IPS-18c (cell line): Measurements from ENCODE around the gene TMEM132D.

Experiments
- H3K4me3 ChIP-seq: 2 replicates; pipeline ENCODE4 v1.7.0; 2013; ENCODE audit warnings: low read depth, mild to moderate bottlenecking, low read length, moderate library complexity; ENCODE audit not compliant: insufficient read depth
- H3K9me3 ChIP-seq: one replicate; pipeline ENCODE4 v1.6.1; 2013; ENCODE audit warnings: mild to moderate bottlenecking, low read length, moderate library complexity; ENCODE audit not compliant: control insufficient read depth, insufficient read depth

The TMEM132D gene

GRCh38 chr12:129788506-129789084 is 115.2 kb downstream of the TMEM132D start:
- Histone ChIP-seq H3K9me3 (peaks cover 3% of the 10 kb centered on the region), H3K4me3 (no peak overlapping the region)

DNA sequence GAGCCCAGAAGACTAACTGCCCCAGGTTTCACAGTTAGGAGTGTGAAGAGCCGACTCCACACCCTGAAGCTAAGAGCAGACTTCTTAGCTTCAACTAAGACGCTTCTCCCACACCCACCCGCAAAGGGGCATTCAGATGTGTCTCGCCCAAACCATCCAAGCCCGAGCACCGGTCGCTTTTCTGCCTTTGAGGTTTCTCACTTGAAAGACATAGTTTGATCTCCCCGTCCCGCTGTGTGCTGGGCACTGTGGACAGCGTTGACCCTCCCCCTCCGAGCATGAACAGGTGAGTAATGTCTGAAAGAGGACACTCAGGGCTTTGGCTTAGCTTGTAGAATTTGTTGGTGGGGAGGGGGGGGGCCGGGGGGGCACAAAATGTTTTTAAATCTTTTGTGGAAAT is 123.8 kb downstream of the TMEM132D start:
- Histone ChIP-seq H3K4me3 (no peak overlapping the region), H3K9me3 (no peaks in the 10 kb centered on the region)

DNA sequence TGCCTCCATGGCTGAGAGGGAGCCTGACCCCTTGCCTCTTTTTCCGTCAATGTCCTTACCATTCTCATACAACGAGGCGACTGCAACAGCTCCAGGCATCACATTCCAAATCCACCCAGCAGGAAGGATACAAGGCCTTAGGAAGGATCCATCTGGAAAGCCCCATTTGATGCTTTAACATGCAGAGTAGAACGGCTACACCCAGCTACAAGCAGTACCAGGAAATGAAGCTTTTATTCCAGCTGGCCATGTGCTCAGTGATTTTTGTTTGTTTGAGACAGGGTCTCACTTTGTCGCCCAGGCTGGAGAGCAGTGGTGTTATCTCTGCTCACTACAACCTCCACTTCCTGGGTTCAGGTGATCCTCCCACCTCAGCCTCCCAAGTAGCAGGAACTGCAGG is 124.8 kb downstream of the TMEM132D start:
- Histone ChIP-seq H3K9me3 (no peaks in the 10 kb centered on the region), H3K4me3 (no peak overlapping the region)

DNA sequence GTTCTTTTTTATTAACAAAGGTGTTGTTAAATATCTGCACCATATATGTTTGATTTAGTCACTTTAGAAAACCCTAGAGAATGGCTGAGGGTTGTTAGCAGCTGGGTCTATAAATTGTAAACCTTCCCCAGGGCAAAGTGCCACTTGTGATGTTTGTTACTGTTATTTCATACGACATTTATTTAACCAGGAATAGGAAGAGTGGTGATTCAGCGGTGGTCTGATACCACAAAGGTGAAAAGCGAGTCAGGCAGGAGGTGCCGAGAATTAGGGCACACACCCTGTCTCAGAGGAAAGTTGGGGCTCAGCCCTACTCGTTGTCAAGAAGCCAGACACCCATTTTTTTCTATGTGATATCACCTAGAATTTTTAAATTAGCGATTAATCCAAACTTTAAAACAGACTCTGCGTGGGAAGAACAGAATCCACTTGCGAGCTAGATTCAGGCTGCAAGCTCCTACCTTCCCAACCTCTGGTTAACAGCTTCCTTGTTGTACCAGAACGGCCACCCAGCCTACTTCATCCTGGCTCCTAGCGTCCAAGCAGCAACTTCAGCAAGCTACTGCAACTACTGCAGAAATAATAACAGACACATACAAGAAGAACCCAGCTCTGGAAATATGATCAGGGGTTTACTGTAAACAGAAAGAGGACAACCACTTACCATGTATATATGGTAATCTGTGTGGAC is 126.7 kb downstream of the TMEM132D start:
- H3K4me3 ChIP-seq: no peak overlapping the region
- no peaks in the 10 kb centered on the region for H3K9me3 ChIP-seq

DNA sequence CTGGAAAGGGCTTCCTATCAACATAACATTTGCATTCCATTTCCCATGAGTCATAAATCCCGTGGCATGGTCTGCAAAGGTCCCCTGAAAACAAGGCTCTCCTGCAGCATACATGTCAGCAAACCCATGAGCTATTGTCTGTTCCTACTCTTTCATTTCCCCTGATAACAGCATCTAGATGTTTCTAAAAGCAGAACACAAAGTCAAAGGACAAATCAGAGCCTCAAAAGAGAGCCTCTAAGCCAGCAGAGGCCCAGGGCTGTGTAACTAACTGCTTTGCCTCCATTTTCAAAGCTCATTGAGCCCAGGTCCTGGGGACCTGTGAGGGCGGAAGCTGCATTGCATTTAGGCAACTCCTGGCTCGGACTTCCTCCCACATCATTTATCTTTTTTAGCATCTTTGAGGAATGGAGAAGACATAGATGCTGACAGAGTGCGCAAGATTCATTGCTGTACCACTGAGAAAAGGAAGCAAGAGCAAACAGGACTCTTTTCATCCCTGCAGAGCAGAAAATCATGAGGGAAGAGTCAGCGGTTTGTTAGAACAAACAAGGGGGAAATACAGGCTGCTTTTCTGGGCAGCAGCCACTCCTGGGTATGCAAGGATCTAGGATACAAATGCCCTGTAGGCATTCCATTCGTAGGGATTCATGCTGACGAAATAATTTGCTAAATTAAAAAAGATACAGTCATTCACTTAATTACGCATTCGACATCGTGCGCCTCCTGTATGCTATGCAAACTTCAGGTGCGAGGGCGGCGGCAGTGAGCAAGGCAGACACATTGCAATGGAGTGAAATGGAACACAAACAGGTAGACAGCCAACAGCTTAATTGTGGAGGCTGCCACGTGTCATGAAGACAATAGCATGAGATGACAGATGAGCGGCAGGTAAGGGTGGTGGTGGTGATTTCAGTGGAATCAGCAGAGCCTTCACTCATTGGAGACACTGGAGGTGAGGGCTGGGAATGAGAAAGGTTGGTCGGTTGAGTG is 131.0 kb downstream of the TMEM132D start:
- no peaks in the 10 kb centered on the region for H3K9me3 ChIP-seq
- H3K4me3 ChIP-seq: no peak overlapping the region

- no peaks in the 10 kb centered on the region for H3K9me3 ChIP-seq
- H3K4me3 ChIP-seq: no peak overlapping the region
These were observed 132.6 kb downstream of the TMEM132D start for GRCh38 chr12:129771238-129771637.

GRCh38 chr12:129765719-129766118 is 138.1 kb downstream of the TMEM132D start:
- H3K9me3 ChIP-seq: peaks cover 5% of the 10 kb centered on the region
- no peak overlapping the region; the same call in 1 of the 2 replicates for H3K4me3 ChIP-seq

- peaks cover 5% of the 10 kb centered on the region for H3K9me3 ChIP-seq
- no peak overlapping the region for H3K4me3 ChIP-seq
These were observed 141.4 kb downstream of the TMEM132D start for GRCh38 chr12:129762436-129762835.

- Histone ChIP-seq H3K9me3 (no peaks in the 10 kb centered on the region), H3K4me3 (no peak overlapping the region)
These were observed 150.2 kb downstream of the TMEM132D start for GRCh38 chr12:129753586-129753985.

DNA sequence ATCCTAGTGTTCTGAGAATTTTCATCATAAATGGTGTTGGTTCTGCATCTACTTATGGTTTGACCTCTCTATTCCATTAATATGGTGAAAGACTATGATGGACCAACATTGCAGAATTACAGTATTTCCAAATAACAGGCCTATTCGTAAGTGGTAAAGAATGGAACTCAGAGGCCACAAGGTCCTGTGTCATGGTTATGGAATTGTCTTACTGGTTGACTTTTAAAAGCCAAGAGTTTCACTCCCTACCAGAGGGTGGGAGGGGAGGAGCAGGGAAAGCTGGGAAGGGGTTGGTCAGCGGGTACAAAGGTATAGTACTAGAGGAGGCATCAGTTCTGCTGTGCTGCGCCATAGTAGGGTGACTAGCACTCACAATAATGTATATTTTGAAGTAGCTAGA is 153.4 kb downstream of the TMEM132D start:
- H3K4me3 ChIP-seq: no peak overlapping the region
- H3K9me3 ChIP-seq: peaks cover 2% of the 10 kb centered on the region

DNA sequence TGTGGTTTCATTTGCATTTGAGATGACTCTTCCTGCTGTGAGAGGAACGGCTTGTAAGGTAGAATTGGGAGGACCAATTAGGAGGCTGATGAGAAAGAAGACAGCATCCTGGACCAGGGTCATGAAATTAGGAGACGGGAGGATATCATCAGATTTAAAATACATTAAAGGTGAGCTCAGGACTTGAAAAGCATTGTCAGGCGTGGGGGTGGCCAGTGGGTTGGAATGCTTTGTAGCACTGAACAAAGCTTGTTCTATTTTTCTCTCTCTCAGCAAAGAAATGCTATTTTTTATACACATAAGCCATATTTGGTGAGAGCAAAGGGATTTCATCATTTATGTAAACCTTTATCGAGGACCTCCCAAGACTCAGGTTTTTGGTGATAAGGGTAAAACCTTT is 157.5 kb downstream of the TMEM132D start:
- Histone ChIP-seq H3K4me3 (no peak overlapping the region), H3K9me3 (peaks cover 4% of the 10 kb centered on the region)

DNA sequence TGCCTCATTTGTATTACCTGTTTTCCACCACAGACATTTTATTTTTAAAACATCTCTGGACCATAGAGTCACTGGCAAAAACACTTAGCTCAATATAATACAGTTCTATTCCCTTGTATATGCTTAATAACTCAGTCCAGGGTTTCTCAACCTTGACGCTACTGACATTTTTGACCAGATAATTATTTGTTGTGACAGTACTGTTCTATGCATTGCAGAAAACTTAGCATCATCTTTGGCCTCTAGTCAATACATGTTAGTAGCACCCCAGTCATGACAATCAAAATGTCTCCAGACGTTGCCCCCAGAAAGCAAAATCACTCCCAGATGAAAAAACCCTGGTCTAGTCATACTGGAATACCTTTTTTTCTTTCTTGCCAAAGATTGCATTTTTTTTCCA is 174.7 kb downstream of the TMEM132D start:
- Histone ChIP-seq H3K4me3 (no peak overlapping the region), H3K9me3 (peaks cover 3% of the 10 kb centered on the region)

- Histone ChIP-seq H3K4me3 (no peak overlapping the region), H3K9me3 (peaks cover 3% of the 10 kb centered on the region)
These were observed 176.7 kb downstream of the TMEM132D start for GRCh38 chr12:129727100-129727499.

GRCh38 chr12:129723260-129723659 is 180.6 kb downstream of the TMEM132D start:
- peaks cover 3% of the 10 kb centered on the region for H3K9me3 ChIP-seq
- H3K4me3 ChIP-seq: no peak overlapping the region

GRCh38 chr12:129720618-129721017 is 183.2 kb downstream of the TMEM132D start:
- Histone ChIP-seq H3K9me3 (peaks cover 3% of the 10 kb centered on the region), H3K4me3 (no peak overlapping the region)

DNA sequence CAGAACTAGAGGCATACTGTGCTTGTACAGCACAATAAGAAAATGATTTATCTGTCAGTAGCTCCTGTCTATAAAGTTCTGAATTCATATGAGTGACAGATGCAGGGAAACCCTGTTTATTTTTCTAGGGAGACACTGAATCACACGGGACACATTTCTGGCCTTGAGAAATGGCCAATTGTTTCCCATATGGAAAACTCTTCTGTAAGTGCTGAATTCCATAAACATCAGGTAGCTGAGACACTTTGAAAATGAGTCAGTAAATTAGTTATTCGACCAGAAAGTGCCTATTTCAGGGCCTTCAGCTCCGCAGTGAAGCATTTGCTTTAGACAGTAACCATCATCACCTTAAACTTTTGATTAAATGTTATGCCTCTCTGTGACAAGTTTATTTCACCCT is 184.4 kb downstream of the TMEM132D start:
- Histone ChIP-seq H3K4me3 (no peak overlapping the region), H3K9me3 (peaks cover 3% of the 10 kb centered on the region)

DNA sequence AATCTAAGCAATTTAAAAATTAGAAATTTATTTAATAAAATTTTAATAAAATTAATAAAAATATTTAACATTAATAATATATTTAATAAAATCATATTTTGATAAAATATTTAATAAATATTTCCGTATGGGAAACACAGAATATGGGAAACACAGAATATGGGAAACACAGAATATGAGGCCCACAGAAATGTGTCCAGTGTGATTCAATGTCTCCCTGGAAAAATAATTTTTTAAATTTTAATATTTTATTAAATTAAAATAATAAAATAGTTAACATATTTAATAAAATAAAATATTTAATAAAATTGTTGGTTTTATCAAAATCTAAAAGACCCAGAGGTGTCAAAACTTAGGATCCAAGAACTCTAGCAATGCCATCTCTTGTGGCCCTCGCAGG is 186.4 kb downstream of the TMEM132D start:
- no peak overlapping the region for H3K4me3 ChIP-seq
- no peaks in the 10 kb centered on the region for H3K9me3 ChIP-seq

- Histone ChIP-seq H3K9me3 (no peaks in the 10 kb centered on the region), H3K4me3 (no peak overlapping the region)
These were observed 187.0 kb downstream of the TMEM132D start for GRCh38 chr12:129716825-129717224.
